Ascending aorta (tissue), 2 donors: ENCODE results near the gene SRGAP3. TPM values are rescaled to one million over a fixed set of nuclear protein-coding genes. Genes with fewer than 3 reads are reported as not detected.

Experiments
- DNase-seq, 2 donors: peaks; one replicate each; pipeline ENCODE4 v3.0.0-alpha.2; 2019; ENCODE audit warnings: low spot score in 2 of 2
- H3K27ac ChIP-seq, 2 donors: fragments of 200-600 bp; sonication (generic); one replicate each; pipeline ENCODE4 v1.5.1; 2016 to 2017; ENCODE audit warnings: mild to moderate bottlenecking in 1 of 2
- H3K27me3 ChIP-seq: fragments of 200-600 bp; sonication (generic); one replicate; pipeline ENCODE4 v1.5.1; 2017
- H3K36me3 ChIP-seq, 2 donors: fragments of 200-600 bp; sonication (generic); one replicate each; pipeline ENCODE4 v1.5.1; 2016
- H3K4me1 ChIP-seq, 2 donors: fragments of 200-600 bp; sonication (generic); one replicate each; pipeline ENCODE4 v1.5.1; 2016 to 2017; ENCODE audit warnings: mild to moderate bottlenecking in 1 of 2
- H3K4me3 ChIP-seq, 2 donors: fragments of 200-600 bp; sonication (generic); one replicate each; pipeline ENCODE4 v1.5.1; 2016 to 2017; ENCODE audit warnings: mild to moderate bottlenecking in 1 of 2
- H3K9me3 ChIP-seq, 2 donors: fragments of 200-600 bp; sonication (generic); one replicate each; pipeline ENCODE4 v1.5.1; 2016
- CTCF ChIP-seq, 3 experiments: fragments of 200-600 bp in 2 of 3; fragments of 450-650 bp in 1 of 3; sonication (generic) in 2 of 3; IDR thresholded peaks; one replicate each; pipeline ENCODE4 v1.5.1; 2016 to 2019; ENCODE audit warnings: antibody characterized with exemption in 3 of 3, mild to moderate bottlenecking in 1 of 3, moderate library complexity in 1 of 3
- intact Hi-C: fragments of 100-400 bp; cut with DNase I; formaldehyde crosslinking; loops from one replicate; pipeline ENCODE4 v1.15.1; 2023
- total RNA-seq: library from RNA; depleted of rRNA; stranded (reverse); fragments of >200 nt; gene quantifications from one replicate; pipeline ENCODE4 v1.1.0, GENCODE V29; 2016

Gene SRGAP3
- total RNA-seq, 1 donor from 2014 or later: 1.6 TPM

GRCh38 chr3:9195390-9195789 lies 54.1 kb downstream of the SRGAP3 start:
- no peak for DNase-seq
- no peaks in the 10 kb centered on the region for H3K4me1 ChIP-seq
- intact Hi-C loops: no loop called here
- no peak overlapping the region for H3K4me3 ChIP-seq
- H3K27ac ChIP-seq: no peak overlapping the region
- H3K36me3 ChIP-seq: no peaks in the 10 kb centered on the region
- no peak for TF ChIP-seq CTCF (IDR thresholded peaks at IDR 0.05)
- no peaks in the 10 kb centered on the region for H3K27me3 ChIP-seq
- no peaks in the 10 kb centered on the region for H3K9me3 ChIP-seq

DNA sequence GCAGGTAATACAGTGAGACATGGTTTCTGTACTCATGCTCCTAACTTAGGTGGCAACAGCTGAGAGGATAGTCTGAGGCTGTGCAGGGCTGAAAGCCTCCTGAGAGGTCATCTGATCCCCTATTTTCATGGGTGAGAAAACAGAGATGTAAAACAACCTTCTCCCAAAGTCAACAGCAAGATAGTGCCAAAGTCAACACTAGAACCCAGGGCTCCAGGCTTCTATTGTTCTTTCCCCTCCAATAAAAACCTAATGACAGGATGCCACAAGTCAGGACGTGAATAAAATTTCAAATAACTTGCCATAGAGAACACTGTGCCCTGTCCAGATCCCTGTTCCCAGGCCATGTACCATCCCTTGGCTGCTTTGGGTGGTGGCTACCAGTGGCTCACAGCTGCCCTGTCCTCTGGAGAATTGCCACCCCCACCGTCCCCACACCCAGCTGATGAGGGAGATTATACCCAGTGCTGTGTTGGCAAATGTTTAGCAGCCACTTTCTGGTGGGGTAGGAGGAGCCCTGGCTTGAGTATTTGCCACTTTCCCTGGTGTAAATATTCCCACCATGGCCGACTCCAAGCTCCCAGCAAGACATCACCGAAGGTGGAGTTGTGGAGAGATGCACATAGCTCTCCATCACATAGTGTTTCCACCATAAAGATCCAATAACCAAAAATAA lies 54.8 kb downstream of the SRGAP3 start:
- Histone ChIP-seq H3K27me3 (no peaks in the 10 kb centered on the region), H3K4me3 (no peak overlapping the region), H3K27ac (no peak overlapping the region), H3K4me1 (no peaks in the 10 kb centered on the region), H3K9me3 (no peaks in the 10 kb centered on the region), H3K36me3 (no peaks in the 10 kb centered on the region)
- DNase-seq: no peak
- no peak for TF ChIP-seq CTCF (IDR thresholded peaks at IDR 0.05)
- intact Hi-C loops: no loop called here

GRCh38 chr3:9193633-9194195 lies 55.7 kb downstream of the SRGAP3 start:
- no peaks in the 10 kb centered on the region for H3K4me1 ChIP-seq
- no peak overlapping the region for H3K4me3 ChIP-seq
- DNase-seq: no peak
- no peak for TF ChIP-seq CTCF (IDR thresholded peaks at IDR 0.05)
- no peaks in the 10 kb centered on the region for H3K36me3 ChIP-seq
- H3K9me3 ChIP-seq: no peaks in the 10 kb centered on the region
- no peaks in the 10 kb centered on the region for H3K27me3 ChIP-seq
- intact Hi-C loops: no loop called here
- H3K27ac ChIP-seq: no peak overlapping the region

- Histone ChIP-seq H3K36me3 (no peaks in the 10 kb centered on the region), H3K4me1 (no peaks in the 10 kb centered on the region), H3K4me3 (no peak overlapping the region), H3K9me3 (no peaks in the 10 kb centered on the region), H3K27me3 (no peaks in the 10 kb centered on the region), H3K27ac (no peak overlapping the region)
- intact Hi-C loops: no loop called here
- TF ChIP-seq CTCF (IDR thresholded peaks at IDR 0.05): no peak
- no peak for DNase-seq
Measured at GRCh38 chr3:9193211-9193610, 56.2 kb downstream of the SRGAP3 start.

DNA sequence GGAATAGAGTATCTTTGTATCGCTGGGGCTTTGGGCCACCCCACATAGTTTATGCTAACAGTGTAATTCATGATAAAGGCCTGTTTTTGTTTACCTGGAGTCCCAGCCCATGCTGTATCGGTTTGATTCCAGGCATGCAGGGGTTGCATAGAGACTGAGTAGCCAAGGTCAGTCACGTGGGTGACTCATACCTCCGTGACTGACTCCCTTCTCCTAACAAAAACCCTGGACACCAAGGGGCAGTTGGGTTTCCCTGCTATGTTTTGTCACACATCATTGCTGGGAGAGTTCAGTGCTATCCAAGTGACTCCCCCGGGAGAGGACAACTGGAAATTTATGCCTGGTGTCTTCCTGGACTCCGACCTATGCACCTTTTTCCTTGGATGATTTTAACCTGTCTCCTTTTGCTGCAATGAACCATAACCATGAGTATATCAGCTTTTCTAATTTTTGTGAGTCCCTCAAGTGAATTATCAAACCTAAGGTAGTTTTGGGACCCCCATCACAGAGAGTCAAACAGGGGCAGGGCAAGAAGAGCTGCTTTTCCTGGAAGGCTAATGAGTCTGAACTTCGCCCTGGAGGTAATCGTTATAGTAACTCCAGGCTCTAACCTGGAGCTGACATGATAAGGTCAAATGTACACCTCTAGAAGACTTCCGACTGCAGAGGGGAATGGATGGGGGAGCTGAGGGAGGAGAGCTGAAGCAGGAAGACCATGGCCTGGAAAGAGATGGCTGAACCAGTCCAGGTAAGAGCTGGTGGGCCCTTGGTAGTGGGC lies 57.0 kb downstream of the SRGAP3 start:
- TF ChIP-seq CTCF (IDR thresholded peaks at IDR 0.05): no peak
- no peaks in the 10 kb centered on the region for H3K9me3 ChIP-seq
- no peaks in the 10 kb centered on the region for H3K27me3 ChIP-seq
- DNase-seq: no peak
- no peak overlapping the region for H3K4me3 ChIP-seq
- intact Hi-C loops: no loop called here
- H3K4me1 ChIP-seq: no peaks in the 10 kb centered on the region
- H3K36me3 ChIP-seq: no peaks in the 10 kb centered on the region
- no peak overlapping the region for H3K27ac ChIP-seq
